Omental fat pad (tissue), 4 donors: Measurements from ENCODE around the gene BIVM. TPM values are rescaled to one million over a fixed set of nuclear protein-coding genes. Genes with fewer than 3 reads are reported as not detected.
"Not testable (repeated sequence)": the region's sequence is repeated elsewhere in the genome, so short reads cannot be mapped to it uniquely, and the experiment has no call there.

ENCODE experiments used
- ATAC-seq: fragments of 150-250 bp; one replicate; pipeline ENCODE4 v1.9.1; 2016; ENCODE audit warnings: mild to moderate bottlenecking, moderate library complexity; ENCODE audit not compliant: low FRiP score
- DNase-seq: peaks from one replicate; pipeline ENCODE4 v3.0.0-alpha.2; 2019; ENCODE audit warnings: low spot score
- total RNA-seq, 4 donors: library from RNA; depleted of rRNA; stranded (reverse); fragments of >200 nt; gene quantifications; one replicate each; pipeline ENCODE4 v1.1.0, GENCODE V29; 2016
- TF ChIP-seq, protein P1 (sequence below), 3 donors: fragments of 450-650 bp; IDR thresholded peaks; one replicate each; pipeline ENCODE4 v1.5.1; 2016 to 2017; ENCODE audit warnings: antibody characterized with exemption in 3 of 3, mild to moderate bottlenecking in 3 of 3, moderate library complexity in 2 of 3

BIVM gene
- total RNA-seq, 4 donors from 2014 or later: 12.6 to 21.4 (median 16.1) TPM

DNA sequence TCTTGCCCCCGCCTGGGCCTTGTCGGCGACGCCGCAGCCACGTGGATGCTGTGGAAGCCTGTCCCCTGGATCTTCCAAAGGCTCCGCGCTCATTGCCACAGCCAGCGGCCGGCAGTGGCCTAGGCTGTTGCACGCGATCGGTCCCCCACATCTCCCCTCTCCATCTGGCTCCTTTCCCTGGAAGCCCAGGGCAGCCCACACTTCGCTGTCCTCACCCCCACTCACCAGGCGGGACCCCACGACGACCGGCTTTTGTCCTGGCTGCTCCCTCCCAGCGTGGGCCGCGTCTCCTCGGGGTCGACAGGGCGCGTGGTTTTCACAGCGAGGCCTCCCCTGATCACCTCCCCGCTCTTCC lies 24.7 kb upstream of the BIVM start:
- TF ChIP-seq, protein P1, sequence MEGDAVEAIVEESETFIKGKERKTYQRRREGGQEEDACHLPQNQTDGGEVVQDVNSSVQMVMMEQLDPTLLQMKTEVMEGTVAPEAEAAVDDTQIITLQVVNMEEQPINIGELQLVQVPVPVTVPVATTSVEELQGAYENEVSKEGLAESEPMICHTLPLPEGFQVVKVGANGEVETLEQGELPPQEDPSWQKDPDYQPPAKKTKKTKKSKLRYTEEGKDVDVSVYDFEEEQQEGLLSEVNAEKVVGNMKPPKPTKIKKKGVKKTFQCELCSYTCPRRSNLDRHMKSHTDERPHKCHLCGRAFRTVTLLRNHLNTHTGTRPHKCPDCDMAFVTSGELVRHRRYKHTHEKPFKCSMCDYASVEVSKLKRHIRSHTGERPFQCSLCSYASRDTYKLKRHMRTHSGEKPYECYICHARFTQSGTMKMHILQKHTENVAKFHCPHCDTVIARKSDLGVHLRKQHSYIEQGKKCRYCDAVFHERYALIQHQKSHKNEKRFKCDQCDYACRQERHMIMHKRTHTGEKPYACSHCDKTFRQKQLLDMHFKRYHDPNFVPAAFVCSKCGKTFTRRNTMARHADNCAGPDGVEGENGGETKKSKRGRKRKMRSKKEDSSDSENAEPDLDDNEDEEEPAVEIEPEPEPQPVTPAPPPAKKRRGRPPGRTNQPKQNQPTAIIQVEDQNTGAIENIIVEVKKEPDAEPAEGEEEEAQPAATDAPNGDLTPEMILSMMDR (IDR thresholded peaks at IDR 0.05): no peak
- ATAC-seq (no peak), DNase-seq (no peak)

GRCh38 chr13:102774591-102775520 lies 24.1 kb upstream of the BIVM start:
- DNase-seq: no peak
- ATAC-seq: no peak
- TF ChIP-seq, protein P1 (IDR thresholded peaks at IDR 0.05): no peak

- DNase-seq (no peak), ATAC-seq (no peak)
- TF ChIP-seq, protein P1 (IDR thresholded peaks at IDR 0.05): no peak
Observed at GRCh38 chr13:102776271-102776670, 22.6 kb upstream of the BIVM start.

GRCh38 chr13:102777736-102778135 lies 21.2 kb upstream of the BIVM start:
- TF ChIP-seq, protein P1 (IDR thresholded peaks at IDR 0.05): no peak
- no peak for ATAC-seq
- DNase-seq: no peak

DNA sequence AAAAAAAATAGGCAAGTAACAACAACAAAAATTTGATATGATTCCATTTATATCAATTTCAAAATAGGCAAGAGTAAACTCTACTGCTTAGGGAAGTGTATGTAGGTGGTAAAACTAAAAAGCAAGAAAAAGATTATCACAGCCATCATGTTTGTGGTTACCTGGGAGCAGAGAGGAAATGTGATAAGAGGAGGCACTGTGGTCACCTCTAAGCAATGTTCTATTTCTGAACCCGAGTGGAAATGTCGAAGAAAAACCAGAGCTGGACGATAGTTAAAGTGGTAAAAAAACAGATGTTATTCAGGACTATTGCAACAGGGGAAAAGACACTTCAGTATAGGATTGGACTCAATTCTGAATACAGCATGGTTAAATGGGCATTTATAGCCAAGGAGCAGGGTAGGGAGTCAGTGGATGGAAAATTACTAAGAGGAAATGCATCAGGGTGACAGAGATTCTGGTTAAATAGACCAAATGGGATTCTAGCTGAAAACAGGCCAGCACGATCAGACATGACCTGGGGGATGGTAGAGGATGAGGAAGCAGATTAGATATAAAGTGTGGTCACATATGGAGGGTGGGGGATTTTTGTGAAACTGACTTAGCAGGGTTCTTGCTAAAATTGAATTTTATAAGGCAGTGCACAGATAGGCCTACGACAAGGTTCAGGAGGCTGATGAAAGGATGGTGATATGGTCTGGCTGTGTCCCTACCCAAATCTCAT lies 19.3 kb upstream of the BIVM start:
- ATAC-seq: no peak
- DNase-seq: no peak
- TF ChIP-seq, protein P1 (IDR thresholded peaks at IDR 0.05): no peak

GRCh38 chr13:102780656-102781055 lies 18.3 kb upstream of the BIVM start:
- not testable (repeated sequence) for DNase-seq, ATAC-seq

DNA sequence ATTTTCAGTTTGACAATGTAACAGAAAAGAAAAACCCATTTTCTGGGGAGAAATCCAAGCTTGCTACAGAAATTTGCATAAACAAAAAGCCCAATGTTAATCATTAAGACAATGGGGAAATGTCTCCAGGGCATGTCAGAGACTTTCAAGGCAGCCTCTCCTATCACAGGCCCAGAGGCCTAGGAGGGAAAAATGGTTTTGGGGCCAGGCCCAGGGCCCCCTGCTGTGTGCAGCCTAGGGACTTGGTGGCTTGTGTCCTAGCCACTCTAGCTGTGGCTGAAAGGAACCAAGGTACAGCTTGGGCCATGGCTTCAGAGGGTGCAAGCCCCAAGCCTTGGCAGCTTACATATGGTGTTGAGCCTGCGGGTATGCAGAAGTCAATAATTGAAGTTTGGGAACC lies 17.3 kb upstream of the BIVM start:
- TF ChIP-seq, protein P1 (IDR thresholded peaks at IDR 0.05): no peak
- ATAC-seq (no peak), DNase-seq (no peak)
